HT1080 (cell line): ENCODE results near the gene VDR. TPM values are rescaled to one million over a fixed set of nuclear protein-coding genes. Genes with fewer than 3 reads are reported as not detected.
A peak's percentile ranks its signal among the peaks of the same experiment; 100 is the strongest.

ENCODE experiments used
- DNase-seq: peaks from one replicate; pipeline ENCODE4 v3.0.0-alpha.2; 2015; ENCODE audit warnings: low read depth
- total RNA-seq: library from RNA; depleted of rRNA; stranded (reverse); fragments of >200 nt; shearing (Covaris generic); gene quantifications from 2 replicates; pipeline ENCODE4 v1.2.3, GENCODE V29; 2014; rRNA removed

Gene VDR
- total RNA-seq, 1 experiment from 2014 or later: 6.1 TPM

DNA sequence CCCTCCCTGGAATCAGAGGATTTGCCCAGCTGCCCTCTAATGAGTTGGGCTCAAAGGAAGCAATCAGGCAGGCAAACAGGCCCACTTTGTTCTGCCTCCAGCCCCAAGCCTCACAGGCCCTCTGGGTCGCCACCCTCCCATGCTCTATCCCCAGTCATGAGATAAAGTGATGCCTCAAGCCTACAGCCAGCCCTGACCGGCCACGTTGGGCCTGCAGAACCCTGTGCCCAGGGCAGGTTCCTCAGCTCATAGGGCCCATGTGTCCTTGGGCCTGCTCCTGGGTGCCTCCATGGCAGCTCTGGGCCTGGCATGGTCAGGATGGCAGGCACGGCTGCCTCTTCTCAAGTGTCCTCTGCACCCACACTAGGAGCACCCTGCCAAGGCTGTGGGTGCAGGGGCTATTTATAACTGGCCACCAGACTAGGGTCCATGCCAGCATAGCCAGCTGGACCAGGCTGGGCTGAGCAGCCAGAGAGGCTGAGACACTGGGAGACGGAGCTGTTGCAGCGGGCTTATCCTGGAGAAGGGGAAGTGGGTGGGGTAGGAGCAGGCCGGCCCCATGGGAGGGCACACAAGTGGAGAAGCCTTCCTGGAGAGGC is 105.3 kb downstream of the VDR start:
- no peak for DNase-seq

DNA sequence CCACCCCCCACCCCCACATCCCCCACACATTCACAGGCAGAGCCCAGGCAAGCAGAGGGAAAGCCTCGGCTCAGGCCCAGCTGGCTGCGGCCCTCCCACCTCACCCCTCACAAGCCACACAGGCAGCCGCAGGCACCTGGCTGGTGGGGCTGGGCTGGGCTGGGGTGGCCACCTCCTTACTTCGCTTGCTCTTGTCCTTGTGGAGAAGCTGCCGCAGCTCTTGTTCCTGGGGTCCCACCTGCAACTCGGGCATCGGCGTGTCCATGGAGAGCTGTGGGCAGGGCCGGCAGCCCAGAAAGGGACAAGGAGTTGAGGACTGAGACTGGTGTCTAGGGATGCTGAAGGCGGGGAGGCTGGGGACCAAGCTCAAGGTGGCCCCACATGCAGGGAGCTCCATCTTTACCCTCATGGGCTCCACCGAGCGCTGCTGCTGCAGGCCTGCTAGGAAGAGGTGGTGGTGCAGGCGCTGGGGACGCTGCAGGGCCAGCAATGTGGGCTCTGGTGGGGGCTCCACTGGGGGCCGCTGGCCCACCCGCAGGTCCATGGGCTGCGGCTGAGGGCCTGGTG is 106.3 kb downstream of the VDR start:
- DNase-seq: no peak

DNA sequence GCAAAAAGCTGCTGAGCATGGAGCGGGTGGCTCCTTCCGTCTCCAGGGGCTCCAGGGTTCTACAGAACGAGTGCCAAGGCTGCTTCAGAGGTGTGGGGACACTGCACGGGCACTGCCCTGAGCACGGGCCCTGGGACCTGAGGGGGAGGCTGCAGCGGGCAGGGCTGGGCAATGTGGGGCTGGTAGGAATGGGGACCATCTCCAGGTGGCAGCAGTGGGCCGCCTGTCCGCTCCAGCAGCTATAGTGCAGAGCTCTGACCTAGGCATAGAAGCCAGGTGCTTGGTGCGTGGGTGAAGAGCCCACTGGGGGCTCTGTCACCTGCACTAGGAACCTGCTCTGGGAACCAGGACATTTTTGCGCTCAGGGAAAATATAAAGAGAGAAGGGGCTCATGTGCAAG is 107.4 kb downstream of the VDR start:
- peak; percentile 47 for DNase-seq

DNA sequence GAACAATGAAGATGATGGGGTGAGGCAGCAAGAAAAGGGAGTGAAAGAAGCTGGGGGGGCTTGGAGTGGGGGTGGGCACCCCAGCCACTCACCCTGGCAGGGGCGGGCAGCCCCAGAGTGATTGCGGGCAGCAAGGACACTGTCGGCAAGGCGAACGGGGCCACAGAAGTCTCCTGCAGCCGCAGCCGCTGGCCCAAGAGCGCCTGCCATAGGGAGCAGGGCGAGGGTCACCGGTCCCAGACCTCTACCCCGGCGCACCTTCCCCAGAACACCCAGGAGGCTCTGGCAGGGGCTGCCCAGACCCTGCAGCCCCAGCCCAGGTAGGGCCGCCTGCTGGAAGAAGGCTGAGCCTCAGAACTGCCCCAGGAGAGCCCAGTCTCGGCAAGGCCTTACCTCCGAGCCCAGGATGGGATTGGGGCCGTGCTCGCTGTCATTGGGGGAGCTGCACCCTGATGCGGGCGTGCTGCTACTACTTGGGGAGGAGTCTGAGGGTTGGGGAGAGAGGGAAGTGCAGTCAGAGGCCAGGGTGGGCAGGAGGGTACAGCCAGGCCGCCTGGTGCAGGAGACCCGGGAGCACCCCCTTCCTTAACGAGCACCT is 108.9 kb downstream of the VDR start:
- no peak for DNase-seq

DNA sequence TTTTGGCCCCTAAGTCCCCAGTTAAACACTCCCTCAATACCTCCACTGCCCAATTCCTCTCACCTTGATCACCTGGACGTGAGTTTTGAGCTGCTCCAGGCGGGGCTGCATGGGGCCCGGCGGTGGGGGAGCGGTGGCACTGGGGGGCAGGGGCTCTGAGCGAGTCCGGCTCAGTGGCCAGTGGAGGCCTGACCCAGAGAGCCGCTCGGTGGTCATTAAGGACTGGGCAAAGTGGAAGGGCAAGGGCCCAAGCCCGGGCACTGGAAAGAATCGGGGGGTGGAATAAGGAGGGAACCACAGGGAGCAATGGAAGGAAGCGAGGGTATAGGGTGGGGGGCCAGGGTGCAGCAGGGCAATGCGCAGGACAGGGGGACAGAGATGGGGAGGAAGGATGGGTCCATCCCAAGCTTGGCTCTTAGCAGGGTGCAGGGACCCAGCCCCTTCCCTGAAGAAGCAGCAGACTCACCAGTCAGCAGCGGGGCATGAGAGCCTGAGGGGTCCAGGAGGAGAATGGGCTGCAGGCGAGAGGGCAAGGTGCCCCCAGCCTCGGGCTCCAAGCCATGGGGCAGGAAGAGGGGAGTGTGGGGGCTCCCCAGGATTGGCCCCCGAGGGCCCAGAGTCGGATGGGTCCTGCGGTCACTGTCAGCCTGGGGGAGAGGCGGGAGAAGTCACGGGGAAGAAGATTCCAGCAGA is 109.5 kb downstream of the VDR start:
- DNase-seq: no peak

DNA sequence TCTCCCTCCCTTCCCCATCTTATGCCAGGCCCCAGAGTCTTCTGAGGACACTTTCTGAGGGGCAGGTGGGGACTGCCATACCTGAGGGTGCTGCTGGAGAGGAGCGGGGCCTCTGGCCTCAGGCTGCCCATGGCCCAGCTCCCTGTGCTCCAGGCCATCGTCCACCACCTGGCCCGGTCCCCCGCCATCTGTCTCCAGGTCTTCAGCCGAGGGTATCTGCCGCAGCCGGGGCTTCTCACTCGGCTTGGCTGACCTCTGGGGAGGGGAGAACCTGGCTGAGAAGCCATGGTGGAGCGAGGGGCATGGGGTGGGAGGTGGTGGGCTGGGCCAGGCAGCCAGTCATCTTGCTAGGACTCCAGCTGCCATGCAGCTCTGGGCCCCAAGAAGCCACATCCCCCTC is 110.1 kb downstream of the VDR start:
- no peak for DNase-seq

DNA sequence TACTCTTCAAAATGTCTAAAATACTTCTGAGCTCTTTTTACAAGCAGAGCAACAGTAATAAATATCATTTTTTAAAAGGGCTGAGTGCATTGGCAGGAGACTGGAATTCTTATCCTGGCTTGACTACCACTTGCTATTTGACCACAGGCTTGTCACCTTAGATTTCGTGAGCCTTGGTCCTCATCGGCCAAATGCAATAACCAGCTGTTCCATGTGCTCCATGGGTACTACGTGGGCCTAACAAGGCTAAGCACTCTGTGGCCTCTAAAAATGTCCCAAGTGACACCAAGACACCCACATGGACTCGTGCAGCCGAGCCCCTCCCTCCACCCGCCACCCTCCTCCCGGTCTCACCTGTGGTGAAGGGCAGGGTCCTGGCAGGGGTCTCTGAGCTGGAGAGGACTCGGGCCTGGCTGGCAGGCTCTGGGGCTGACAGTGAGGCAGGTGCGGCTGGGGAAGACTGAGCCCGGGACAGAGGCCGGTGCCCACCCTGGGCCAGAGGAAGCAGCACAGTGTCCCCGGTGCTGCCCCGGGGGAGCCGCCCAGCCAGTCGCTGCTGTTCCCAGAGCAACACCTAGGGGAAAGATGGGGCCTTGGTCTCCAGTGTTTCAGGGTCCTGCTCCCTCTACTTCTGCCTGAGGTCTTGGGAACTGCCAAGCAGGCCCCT is 111.6 kb downstream of the VDR start:
- no peak for DNase-seq

DNA sequence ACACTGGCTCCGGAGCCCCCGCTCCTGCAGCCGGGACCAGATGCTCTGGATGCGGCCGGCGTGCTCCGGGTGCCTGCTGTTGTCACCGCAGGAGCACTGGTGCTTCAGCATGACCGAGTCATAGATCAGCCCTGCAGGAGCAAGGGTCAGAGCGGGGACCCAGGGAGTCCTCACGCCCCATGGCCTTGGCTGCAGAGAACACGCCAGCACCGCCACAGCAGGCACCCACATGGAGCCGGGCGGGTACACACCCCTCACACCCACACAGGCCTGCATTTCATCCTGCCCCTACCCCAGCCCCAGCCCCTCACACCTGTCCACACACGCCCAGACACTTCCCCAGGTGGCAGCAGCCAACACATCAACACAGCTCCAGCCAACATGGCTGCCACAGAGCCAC is 112.9 kb downstream of the VDR start:
- DNase-seq: no peak

Other genes with a start within 250 kb of the VDR start
- 20.8 and 25.4 TPM in 2 replicates for gene RPAP3, start 199.0 kb downstream of the VDR start, total RNA-seq
- not detected in 2 replicates for gene ENDOU, start 179.5 kb downstream of the VDR start, total RNA-seq
- 3.7 and 4.1 TPM in 2 replicates for gene RAPGEF3, start 146.1 kb downstream of the VDR start, total RNA-seq
- gene SLC48A1, start 131.8 kb downstream of the VDR start, total RNA-seq: 11.7 and 13.3 TPM in 2 replicates
- gene HDAC7, start 85.1 kb downstream of the VDR start, total RNA-seq: 36.8 and 40.0 TPM in 2 replicates
- gene TMEM106C, start 58.6 kb upstream of the VDR start, total RNA-seq: 133 and 139 TPM in 2 replicates
- gene COL2A1, start 99.5 kb upstream of the VDR start, total RNA-seq: 0.02 and 0.07 TPM in 2 replicates
- gene SENP1, start 201.1 kb upstream of the VDR start, total RNA-seq: 18.0 and 27.5 TPM in 2 replicates
- gene PFKM, start 214.4 kb upstream of the VDR start, total RNA-seq: 60.4 and 60.9 TPM in 2 replicates